Panc1 (cell line): ENCODE data around the gene CREB3L2. TPM values are rescaled to one million over a fixed set of nuclear protein-coding genes. Genes with fewer than 3 reads are reported as not detected.

Experiments used
- ATAC-seq: fragments of 200-7000 bp; cut with Tn5 transposase; 2 replicates; pipeline ENCODE4 v1.9.1; 2020; ENCODE audit warnings: mild to moderate bottlenecking, moderate library complexity
- BruUV-seq: library from RNA; stranded (reverse); fragments of 400-500 nt; replicated peaks from 2 replicates; lab custom pipeline; 2021; lab: Mats Ljungman, UMichigan
- CTCF ChIA-PET: fragments of 300-600 bp; sonication (Branson Sonifier 250); formaldehyde crosslinking; loops from one replicate; lab custom pipeline; 2022; ENCODE audit warnings: antibody characterized with exemption; lab: Charles Lee
- POLR2A ChIA-PET: fragments of 300-600 bp; sonication (Branson Sonifier 250); formaldehyde crosslinking; loops from one replicate; lab custom pipeline; 2022; ENCODE audit warnings: antibody characterized with exemption; lab: Charles Lee
- DNase-seq: peaks from one replicate; pipeline ENCODE4 v3.0.0-alpha.2; 2010; ENCODE audit warnings: low read depth, low spot score
- H3K27ac ChIP-seq: 2 replicates; pipeline ENCODE4 v1.5.1; 2011; ENCODE audit warnings: mild to moderate bottlenecking, low read length, inconsistent platforms
- H3K27me3 ChIP-seq: fragments of 200-500 bp; sonication (Bioruptor generic); 2 replicates; pipeline ENCODE4 v1.6.0; 2014; ENCODE audit warnings: low read length, inconsistent platforms; ENCODE audit not compliant: control insufficient read depth, insufficient read depth
- H3K36me3 ChIP-seq: fragments of 200-500 bp; sonication (Bioruptor generic); 2 replicates; pipeline ENCODE4 v1.5.1; 2014; ENCODE audit warnings: inconsistent platforms, mild to moderate bottlenecking, low read length, moderate library complexity; ENCODE audit not compliant: control insufficient read depth, insufficient read depth
- H3K4me1 ChIP-seq: 2 replicates; pipeline ENCODE4 v1.5.1; 2011; ENCODE audit warnings: inconsistent platforms, mild to moderate bottlenecking, low read length, moderate library complexity; ENCODE audit not compliant: control insufficient read depth, insufficient read depth
- H3K4me3 ChIP-seq, 2 experiments: 2 replicates each; pipeline ENCODE4 v1.5.1; 2011 to 2012; ENCODE audit warnings: low read depth in 2 of 2, low read length in 2 of 2, mild to moderate bottlenecking in 2 of 2, inconsistent platforms in 1 of 2, moderate library complexity in 1 of 2
- H3K9me3 ChIP-seq: fragments of 200-500 bp; sonication (Bioruptor generic); 2 replicates; pipeline ENCODE4 v1.5.1; 2014; ENCODE audit warnings: low read depth, mild to moderate bottlenecking, inconsistent platforms, low read length, moderate library complexity; ENCODE audit not compliant: control insufficient read depth, insufficient read depth
- CTCF ChIP-seq: fragments of 450-650 bp; IDR thresholded peaks from 2 replicates; pipeline ENCODE4 v1.5.1; 2017; ENCODE audit warnings: mild to moderate bottlenecking
- POLR2AphosphoS5 ChIP-seq: IDR thresholded peaks from 2 replicates; pipeline ENCODE4 v1.6.1; 2012; ENCODE audit warnings: mild to moderate bottlenecking, low read depth, low read length, moderate library complexity
- SIN3A ChIP-seq: IDR thresholded peaks from 2 replicates; pipeline ENCODE4 v1.6.1; 2012; ENCODE audit warnings: low read depth, mild to moderate bottlenecking, low read length, moderate library complexity, borderline replicate concordance; ENCODE audit not compliant: insufficient read depth
- TCF7L2 ChIP-seq: IDR thresholded peaks from 2 replicates; pipeline ENCODE4 v1.6.1; 2011; ENCODE audit warnings: mild to moderate bottlenecking, low read depth, low read length, inconsistent platforms
- in situ Hi-C: cut with HindIII; loops from 2 replicates; pipeline ENCODE4 v1.10.0; 2016; ENCODE audit warnings: low sequenced_read_pairs, low pct_unique_long_range_greater_than_20kb
- intact Hi-C: fragments of 100-400 bp; cut with micrococcal nuclease; formaldehyde crosslinking; loops from one replicate; pipeline ENCODE4 v1.10.0; 2022; ENCODE audit not compliant: unreplicated experiment
- total RNA-seq: library from RNA; stranded (reverse); gene quantifications from one replicate; pipeline ENCODE4 v1.2.1, GENCODE V29; 2021; ENCODE audit not compliant: unreplicated experiment
- TF ChIP-seq, protein P1 (sequence below), 2 experiments: IDR thresholded peaks; 2 replicates each; pipeline ENCODE4 v1.6.1; 2011 to 2012; ENCODE audit warnings: low read depth in 2 of 2, control low read depth in 1 of 2, low read length in 1 of 2, mild to moderate bottlenecking in 1 of 2, moderate library complexity in 1 of 2; ENCODE audit not compliant: insufficient read depth in 1 of 2

CREB3L2 gene
- total RNA-seq, 1 experiment from 2014 or later = 22.7 TPM

DNA sequence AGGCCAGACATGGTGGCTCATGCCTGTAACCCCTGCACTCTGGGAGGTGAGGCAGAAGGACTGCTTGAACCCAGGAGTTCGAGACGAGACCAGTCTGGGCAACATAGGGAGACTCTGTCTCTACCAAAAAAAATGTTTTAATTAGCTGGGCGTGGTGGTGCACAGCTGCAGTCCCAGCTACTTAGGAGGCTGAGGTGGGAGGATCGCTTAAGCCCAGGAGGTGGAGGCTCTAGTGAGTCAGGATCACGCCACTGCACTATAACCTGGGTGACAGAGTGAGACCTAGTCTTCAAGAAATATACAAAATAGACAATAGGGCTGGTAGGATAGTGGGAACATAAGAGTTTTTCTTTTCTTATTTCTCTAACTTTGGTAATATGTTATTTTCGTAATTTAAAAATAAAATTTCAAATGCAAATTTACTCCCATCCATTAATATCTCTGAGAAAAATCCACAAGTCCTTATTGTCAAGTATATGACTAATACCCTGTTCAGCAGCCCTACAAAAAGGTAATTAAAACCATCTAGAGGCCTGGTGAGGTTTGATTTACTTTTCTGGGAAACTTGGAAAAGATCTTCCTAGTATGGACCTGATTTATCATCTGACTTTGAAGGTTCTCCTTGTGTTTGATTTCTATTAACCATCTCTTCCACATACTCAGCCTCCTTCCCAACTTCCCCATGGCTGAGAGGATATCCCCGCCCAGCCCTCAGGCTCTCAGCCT, 50.0 kb downstream of the CREB3L2 start:
- BruUV-seq = no TSS peak
- CTCF ChIA-PET = no interaction called here
- in situ Hi-C loops (no loop called here), intact Hi-C loops (no loop called here)
- Histone ChIP-seq H3K4me3 (no peak overlapping the region), H3K36me3 (no peaks in the 10 kb centered on the region), H3K27me3 (no peaks in the 10 kb centered on the region), H3K4me1 (peaks cover 19% of the 10 kb centered on the region), H3K27ac (no peak overlapping the region), H3K9me3 (no peaks in the 10 kb centered on the region)
- ATAC-seq (no peak), DNase-seq (no peak)
- TF ChIP-seq CTCF (no peak), POLR2AphosphoS5 (no peak), SIN3A (no peak), TCF7L2 (no peak)
- TF ChIP-seq, protein P1, sequence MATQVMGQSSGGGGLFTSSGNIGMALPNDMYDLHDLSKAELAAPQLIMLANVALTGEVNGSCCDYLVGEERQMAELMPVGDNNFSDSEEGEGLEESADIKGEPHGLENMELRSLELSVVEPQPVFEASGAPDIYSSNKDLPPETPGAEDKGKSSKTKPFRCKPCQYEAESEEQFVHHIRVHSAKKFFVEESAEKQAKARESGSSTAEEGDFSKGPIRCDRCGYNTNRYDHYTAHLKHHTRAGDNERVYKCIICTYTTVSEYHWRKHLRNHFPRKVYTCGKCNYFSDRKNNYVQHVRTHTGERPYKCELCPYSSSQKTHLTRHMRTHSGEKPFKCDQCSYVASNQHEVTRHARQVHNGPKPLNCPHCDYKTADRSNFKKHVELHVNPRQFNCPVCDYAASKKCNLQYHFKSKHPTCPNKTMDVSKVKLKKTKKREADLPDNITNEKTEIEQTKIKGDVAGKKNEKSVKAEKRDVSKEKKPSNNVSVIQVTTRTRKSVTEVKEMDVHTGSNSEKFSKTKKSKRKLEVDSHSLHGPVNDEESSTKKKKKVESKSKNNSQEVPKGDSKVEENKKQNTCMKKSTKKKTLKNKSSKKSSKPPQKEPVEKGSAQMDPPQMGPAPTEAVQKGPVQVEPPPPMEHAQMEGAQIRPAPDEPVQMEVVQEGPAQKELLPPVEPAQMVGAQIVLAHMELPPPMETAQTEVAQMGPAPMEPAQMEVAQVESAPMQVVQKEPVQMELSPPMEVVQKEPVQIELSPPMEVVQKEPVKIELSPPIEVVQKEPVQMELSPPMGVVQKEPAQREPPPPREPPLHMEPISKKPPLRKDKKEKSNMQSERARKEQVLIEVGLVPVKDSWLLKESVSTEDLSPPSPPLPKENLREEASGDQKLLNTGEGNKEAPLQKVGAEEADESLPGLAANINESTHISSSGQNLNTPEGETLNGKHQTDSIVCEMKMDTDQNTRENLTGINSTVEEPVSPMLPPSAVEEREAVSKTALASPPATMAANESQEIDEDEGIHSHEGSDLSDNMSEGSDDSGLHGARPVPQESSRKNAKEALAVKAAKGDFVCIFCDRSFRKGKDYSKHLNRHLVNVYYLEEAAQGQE (IDR thresholded peaks at IDR 0.05; ENCODE audit: insufficient read depth in 1 of 2, low read depth in 2 of 2, low read length in 1 of 2) = no peak
- POLR2A ChIA-PET = no interaction called here

DNA sequence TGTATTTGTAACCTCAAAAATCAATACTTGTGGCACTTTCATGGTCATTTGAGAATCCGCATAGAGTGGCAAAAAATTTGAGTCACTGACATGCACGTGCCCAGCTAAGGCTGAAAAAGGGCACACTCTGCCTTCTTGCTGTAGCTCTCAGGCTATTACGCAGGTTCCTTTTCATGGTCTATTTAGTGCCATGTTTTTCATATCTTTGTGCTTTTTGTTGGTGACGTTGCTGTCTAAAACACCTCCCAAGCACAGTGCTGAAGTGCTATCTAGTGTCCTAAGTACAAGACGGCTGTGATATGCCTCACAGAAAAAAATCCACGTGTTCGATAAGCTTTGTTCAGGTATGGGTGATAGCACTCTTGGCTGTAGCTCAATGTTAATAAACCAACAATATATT, 50.9 kb downstream of the CREB3L2 start:
- TF ChIP-seq, protein P1 (IDR thresholded peaks at IDR 0.05; ENCODE audit: insufficient read depth in 1 of 2, low read depth in 2 of 2, low read length in 1 of 2) = no peak
- TF ChIP-seq CTCF (no peak), POLR2AphosphoS5 (no peak), TCF7L2 (no peak), SIN3A (no peak)
- no peaks in the 10 kb centered on the region for H3K36me3 ChIP-seq
- H3K4me3 ChIP-seq = no peak overlapping the region
- H3K9me3 ChIP-seq = no peaks in the 10 kb centered on the region
- ChIA-PET POLR2A (no interaction called here), CTCF (no interaction called here)
- intact Hi-C loops (no loop called here), in situ Hi-C loops (no loop called here)
- H3K4me1 ChIP-seq = peaks cover 19% of the 10 kb centered on the region
- no peaks in the 10 kb centered on the region for H3K27me3 ChIP-seq
- ATAC-seq (no peak), DNase-seq (no peak)
- no TSS peak for BruUV-seq
- H3K27ac ChIP-seq = no peak overlapping the region
